ENCODE results near the gene NDST3.

GRCh38 chr4:118141240-118141639, 107.0 kb downstream of the NDST3 start:
- TF ChIP-seq CTCF (IDR thresholded peaks at IDR 0.05) (no peak), SIN3A (IDR thresholded peaks at IDR 0.05; ENCODE audit: borderline replicate concordance, insufficient read depth, low read depth, low read length) (no peak), POLR2AphosphoS5 (IDR thresholded peaks at IDR 0.05; ENCODE audit: low read depth, low read length) (no peak), TCF7L2 (IDR thresholded peaks at IDR 0.05; ENCODE audit: low read depth, low read length) (no peak)

Measured in Panc1 (cell line).